ENCODE results near the gene ADM5.

The ADM5 gene

GRCh38 chr19:49680421-49681351, 8.7 kb upstream of the ADM5 start:
- DNase-seq (ENCODE audit: low read depth) = peak; percentile 67

DNA sequence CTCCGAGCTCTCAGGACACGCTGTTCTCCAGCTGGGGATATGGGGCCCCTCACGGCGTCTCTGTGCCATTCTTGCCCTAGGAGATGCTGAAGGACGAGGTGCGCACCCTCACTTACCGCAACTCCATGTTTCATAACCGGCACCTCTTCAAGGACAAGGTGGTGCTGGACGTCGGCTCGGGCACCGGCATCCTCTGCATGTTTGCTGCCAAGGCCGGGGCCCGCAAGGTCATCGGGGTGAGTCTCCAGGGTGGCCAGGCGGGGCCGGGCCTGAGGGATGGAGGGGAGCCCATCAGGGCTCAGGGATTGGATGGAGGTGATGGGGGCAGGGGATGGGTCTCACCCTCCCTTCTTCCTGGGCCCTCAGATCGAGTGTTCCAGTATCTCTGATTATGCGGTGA, 7.6 kb upstream of the ADM5 start:
- DNase-seq (ENCODE audit: low read depth) = no peak

- DNase-seq (ENCODE audit: low read depth) = no peak
These were observed 7.1 kb upstream of the ADM5 start for GRCh38 chr19:49682274-49682673.

GRCh38 chr19:49683814-49684250, 5.6 kb upstream of the ADM5 start:
- DNase-seq (ENCODE audit: low read depth) = no peak

GRCh38 chr19:49684251-49684982, 5.0 kb upstream of the ADM5 start:
- no peak for DNase-seq (ENCODE audit: low read depth)

DNA sequence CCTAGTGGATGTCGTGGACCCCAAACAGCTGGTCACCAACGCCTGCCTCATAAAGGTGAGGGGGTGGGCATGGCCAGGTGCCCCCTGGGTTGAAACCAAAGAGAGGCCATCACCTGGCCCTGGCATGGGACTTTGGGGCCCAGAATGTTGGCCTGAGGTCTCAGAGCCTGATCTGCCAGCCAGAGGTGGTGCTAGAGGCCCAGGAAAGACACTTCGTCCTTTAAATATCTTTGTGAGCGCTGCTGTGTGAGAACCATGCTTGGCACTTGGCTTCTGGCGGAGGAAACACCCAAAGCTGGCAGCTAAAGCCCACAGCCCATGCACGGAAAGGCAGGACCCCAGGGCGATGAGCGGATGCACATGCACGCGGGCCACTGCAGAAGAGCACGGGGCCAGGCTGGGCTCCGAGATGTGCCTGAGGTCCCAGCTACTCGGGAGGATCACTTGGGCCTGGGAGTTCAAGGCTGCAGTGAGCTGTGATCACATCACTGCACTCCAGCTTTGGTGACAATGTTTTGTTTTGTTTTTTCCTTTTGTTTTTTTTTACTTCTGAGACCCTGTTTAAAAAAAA, 4.3 kb upstream of the ADM5 start:
- no peak for DNase-seq (ENCODE audit: low read depth)

- no peak for DNase-seq (ENCODE audit: low read depth)
These were observed 3.5 kb upstream of the ADM5 start for GRCh38 chr19:49685845-49686332.

DNA sequence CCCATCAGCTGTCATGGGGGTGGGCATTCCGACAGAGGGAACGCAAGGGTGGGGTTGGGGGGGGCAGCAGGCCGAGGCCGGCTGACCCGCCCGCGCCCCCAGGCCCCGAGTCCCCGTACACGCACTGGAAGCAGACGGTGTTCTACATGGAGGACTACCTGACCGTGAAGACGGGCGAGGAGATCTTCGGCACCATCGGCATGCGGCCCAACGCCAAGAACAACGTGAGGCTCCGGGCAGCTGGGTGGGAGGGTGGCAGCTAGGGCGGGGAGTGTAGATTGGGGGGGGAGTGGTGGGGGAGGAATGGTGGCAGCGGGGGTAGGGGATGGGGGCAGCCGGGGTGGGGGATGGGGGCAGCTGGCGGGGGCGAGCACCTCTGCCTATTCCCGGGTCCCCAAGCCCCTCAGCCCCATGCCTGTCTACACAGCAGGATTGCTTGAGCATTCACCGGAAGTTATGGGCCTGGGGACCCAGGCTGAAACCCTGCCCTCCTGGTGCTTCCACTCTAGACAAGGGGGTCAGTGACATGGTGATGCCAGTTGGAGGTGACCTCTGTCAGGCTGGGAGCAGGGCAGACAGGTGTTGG, 2.8 kb upstream of the ADM5 start:
- DNase-seq (ENCODE audit: low read depth) = no peak

GRCh38 chr19:49687150-49687549, 2.2 kb upstream of the ADM5 start:
- DNase-seq (ENCODE audit: low read depth) = no peak

DNA sequence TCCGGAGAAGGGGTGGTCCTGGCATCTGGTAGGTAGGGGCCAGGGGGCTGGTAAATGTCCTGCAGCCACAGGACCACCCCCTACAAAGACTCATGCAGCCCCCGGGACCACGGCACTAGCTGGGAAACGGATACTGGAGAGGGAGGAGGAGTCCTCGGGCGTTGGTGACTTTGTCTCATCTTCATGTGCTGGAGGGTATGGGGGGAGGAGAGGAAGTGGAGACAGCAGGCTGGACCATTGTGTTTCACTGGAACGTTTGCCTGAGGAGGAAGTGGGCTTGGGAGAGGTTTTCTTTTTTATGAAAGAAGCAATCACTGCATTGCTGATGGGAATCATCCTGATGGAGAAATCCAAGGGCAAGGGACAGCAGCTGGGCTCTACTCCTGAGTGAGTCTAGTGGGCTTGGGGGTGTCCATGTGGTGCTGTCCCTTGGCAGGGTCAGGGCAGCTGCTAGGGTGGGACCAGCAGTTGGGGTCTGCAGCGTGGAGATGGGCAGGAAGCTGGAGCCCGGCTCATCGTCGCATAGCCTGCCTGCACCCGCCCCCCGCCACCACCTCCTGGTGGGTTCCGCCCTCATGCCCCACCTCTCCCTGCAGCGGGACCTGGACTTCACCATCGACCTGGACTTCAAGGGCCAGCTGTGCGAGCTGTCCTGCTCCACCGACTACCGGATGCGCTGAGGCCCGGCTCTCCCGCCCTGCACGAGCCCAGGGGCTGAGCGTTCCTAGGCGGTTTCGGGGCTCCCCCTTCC, 1.7 kb upstream of the ADM5 start:
- no peak for DNase-seq (ENCODE audit: low read depth)

- no peak for DNase-seq (ENCODE audit: low read depth)
These were observed 762 bp upstream of the ADM5 start for GRCh38 chr19:49688531-49689132.

GRCh38 chr19:49690079-49690655, 773 bp downstream of the ADM5 start:
- DNase-seq (ENCODE audit: low read depth) = no peak

GRCh38 chr19:49690656-49691242, 1.4 kb downstream of the ADM5 start, which contains the start of gene CPT1C:
Gene CPT1C, plus strand, starts transcription at chr19:49691116. Its CDS starts 1,137 bp downstream, at chr19:49692253.
- peak; percentile 65 for DNase-seq (ENCODE audit: low read depth)

DNA sequence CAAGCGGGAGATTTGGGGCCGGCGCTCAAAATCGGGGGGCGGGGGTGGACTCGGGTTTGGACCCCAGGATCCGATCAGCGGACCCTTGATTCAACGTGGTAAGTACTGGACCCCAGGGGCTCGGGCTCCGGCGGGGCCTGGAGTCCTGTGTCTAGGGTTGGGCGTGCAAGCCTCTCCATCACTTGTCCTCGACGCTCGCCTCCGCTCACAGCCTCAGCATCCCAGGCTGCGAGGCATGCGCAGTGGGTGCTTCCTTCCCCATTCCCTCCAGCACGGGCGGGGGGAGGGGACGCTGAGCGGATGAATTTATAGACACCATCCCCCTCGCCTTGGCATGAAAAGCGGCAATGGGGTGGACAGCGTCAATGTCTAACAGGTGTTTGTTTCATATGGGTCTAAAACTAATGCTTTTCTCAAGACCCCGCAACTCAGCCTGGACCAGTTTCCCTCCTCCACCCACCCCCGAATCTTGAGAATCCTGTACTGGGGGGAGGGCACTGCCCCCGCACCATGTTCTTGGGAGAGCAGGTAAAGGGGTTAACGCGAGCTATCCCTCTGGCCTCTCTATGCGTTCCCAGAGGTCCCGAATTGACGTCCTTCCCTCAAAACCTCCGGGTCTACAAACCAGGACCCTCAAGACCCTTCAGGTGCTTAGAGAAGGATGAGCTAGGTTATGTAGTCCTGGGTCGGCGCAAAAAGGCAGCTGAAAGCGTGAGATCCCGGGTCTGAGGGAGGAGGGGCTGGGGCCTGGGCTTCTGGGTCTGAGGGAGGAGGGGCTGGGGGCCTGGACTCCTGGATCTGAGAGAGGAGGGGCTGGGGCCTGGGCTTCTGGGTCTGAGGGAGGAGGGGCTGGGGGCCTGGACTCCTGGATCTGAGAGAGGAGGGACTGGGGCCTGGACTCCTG, 2.1 kb downstream of the ADM5 start:
- peak; percentile 77 for DNase-seq (ENCODE audit: low read depth)

DNA sequence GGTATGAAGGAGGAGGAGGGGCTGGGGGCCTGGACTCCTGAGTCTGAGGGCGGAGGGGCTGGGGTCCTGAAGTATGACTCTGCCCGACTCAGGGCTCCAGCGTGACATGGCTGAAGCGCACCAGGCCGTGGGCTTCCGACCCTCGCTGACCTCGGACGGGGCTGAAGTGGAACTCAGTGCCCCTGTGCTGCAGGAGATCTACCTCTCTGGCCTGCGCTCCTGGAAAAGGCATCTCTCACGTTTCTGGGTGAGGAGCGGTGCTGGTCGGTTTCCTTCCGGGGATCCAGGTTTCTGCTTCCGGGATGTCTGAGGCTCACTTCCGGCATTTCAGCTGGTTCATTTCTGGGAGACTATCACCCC, 2.7 kb downstream of the ADM5 start:
- no peak for DNase-seq (ENCODE audit: low read depth)

DNA sequence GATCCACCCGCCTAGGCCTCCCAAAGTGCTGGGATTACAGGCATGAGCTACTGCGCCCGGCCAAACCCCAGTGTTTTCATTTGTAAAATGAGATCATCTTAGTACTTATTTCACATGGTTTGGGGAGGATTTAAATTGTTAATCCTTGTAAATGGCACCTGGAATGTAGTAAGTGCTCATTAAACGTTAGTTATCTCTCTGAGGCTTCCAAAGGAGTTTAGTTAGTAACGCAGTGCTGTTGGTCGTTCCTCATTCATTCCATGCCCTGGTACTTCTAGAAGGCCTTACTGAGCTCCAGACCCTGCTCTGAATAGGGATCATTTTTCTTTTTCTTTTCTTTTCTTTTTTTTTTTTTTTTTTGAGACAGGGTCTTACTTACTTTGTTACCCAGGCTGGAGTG, 6.7 kb downstream of the ADM5 start:
- DNase-seq (ENCODE audit: low read depth) = no peak

DNA sequence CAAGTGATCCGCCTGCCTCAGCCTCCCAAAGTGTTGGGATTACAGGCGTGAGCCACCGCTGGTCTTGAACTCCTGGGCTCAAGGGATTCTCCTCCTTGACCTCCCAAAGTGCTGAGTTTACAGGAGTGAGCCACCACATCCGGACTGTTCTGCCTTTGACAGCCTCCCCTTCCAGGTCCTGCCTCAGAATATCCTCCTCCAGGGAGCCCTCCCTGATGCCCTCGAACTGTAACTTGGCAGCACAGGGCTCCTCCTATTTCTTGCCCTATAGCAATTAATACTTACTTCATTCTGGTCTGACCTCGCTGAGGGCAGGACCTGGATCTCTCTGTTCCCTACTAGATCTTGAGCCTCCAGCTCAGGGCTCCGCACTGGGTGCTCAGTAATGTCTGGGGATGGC, 7.5 kb downstream of the ADM5 start:
- no peak for DNase-seq (ENCODE audit: low read depth)

DNA sequence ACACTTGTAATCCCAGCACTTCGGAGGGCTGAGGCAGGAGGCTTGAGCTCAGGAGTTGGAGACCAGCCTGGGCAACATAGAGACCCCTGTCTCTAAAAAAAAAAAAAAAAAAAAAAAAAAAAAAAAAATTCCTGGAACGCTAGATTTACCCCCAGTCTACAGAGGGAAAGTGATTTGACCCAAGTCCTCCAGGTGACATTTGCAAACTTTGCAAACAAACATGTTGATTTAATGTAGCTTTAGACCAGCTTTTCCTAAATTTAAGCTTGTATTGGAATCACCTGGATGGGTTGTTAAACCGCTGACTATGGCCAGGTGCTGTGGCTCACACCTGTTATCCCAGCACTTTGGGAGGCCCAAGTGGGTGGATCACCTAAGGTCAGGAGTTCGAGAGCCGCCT, 10.0 kb downstream of the ADM5 start:
- DNase-seq (ENCODE audit: low read depth) = no peak

- DNase-seq (ENCODE audit: low read depth) = no peak
These were observed 11.2 kb downstream of the ADM5 start for GRCh38 chr19:49700563-49700962.
